Endothelial cell (in vitro differentiated cells): ENCODE results near the gene HELZ2. TPM values are rescaled to one million over a fixed set of nuclear protein-coding genes. Genes with fewer than 3 reads are reported as not detected.

Experiments
- DNase-seq: peaks from one replicate; pipeline ENCODE4 v3.0.0; 2021; ENCODE audit warnings: low spot score
- H3K27ac Mint-ChIP-seq: one replicate; pipeline ENCODE4 v1.8.0; 2021; ENCODE audit warnings: mixed read lengths, inconsistent platforms; ENCODE audit not compliant: unreplicated experiment
- H3K27me3 Mint-ChIP-seq: one replicate; pipeline ENCODE4 v1.8.0; 2021; ENCODE audit warnings: mild to moderate bottlenecking, moderate library complexity, mixed read lengths, inconsistent platforms; ENCODE audit not compliant: unreplicated experiment
- H3K36me3 Mint-ChIP-seq: one replicate; pipeline ENCODE4 v1.8.0; 2021; ENCODE audit warnings: mild to moderate bottlenecking, low read depth, mixed read lengths, inconsistent platforms; ENCODE audit not compliant: unreplicated experiment
- H3K4me1 Mint-ChIP-seq: one replicate; pipeline ENCODE4 v1.8.0; 2021; ENCODE audit warnings: mild to moderate bottlenecking, mixed read lengths, inconsistent platforms; ENCODE audit not compliant: unreplicated experiment
- H3K4me3 Mint-ChIP-seq: one replicate; pipeline ENCODE4 v1.8.0; 2021; ENCODE audit warnings: mild to moderate bottlenecking, mixed read lengths, inconsistent platforms; ENCODE audit not compliant: unreplicated experiment
- H3K9me3 Mint-ChIP-seq: one replicate; pipeline ENCODE4 v1.8.0; 2021; ENCODE audit warnings: mixed read lengths, inconsistent platforms; ENCODE audit not compliant: unreplicated experiment
- total RNA-seq: library from RNA; stranded (reverse); fragmentation: NEBNext Ultra II Directional; extraction: Animal tissue kit (Norgen Biotek cat#: 25700); gene quantifications from one replicate; pipeline ENCODE4 v1.2.1, GENCODE V29; 2021; ENCODE audit not compliant: unreplicated experiment
- TF ChIP-seq, protein P1 (sequence below): fragments of 200-600 bp; sonication (generic); IDR thresholded peaks from one replicate; pipeline ENCODE4 v1.5.0; 2021; ENCODE audit warnings: antibody characterized with exemption; ENCODE audit not compliant: unreplicated experiment

Gene HELZ2
- total RNA-seq, 1 donor from 2014 or later, result 15.3 TPM

DNA sequence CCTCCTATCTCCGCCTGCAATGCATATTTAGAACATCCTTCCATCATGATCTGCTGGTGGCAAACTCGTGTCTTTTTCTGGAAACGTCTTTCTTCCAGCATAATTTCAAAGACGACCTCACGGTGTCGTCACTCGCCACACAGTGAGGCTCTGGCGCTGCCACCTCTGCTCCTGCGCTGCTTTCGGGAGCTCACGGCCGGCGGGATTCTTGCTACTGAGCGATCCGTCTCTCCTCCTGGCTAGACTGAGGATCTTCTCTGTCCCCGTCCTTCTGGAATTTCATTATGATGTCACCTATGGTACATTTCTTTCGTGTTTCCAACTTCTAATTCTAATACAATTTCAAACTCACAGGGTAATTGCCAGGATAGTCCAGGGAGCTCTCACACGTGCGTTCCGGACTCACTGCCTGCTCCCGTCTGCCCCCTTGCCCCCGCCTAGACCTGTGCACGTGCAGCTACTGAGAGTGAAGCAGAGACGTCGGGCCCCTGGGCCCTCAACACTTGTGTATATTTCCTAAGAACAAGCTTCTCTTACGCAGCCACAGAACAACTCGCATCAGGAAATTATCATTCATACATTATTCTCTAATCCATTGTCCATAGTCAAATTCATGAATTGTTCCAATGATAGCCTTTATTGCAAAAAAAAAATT lies 25.5 kb upstream of the HELZ2 start:
- Mint-ChIP-seq H3K27ac (no peak overlapping the region), H3K4me3 (peak overlapping the region; percentile 47), H3K36me3 (peaks cover 21% of the 10 kb centered on the region), H3K27me3 (peaks cover 4% of the 10 kb centered on the region), H3K4me1 (no peaks in the 10 kb centered on the region), H3K9me3 (no peaks in the 10 kb centered on the region)
- no peak for DNase-seq
- TF ChIP-seq, protein P1, sequence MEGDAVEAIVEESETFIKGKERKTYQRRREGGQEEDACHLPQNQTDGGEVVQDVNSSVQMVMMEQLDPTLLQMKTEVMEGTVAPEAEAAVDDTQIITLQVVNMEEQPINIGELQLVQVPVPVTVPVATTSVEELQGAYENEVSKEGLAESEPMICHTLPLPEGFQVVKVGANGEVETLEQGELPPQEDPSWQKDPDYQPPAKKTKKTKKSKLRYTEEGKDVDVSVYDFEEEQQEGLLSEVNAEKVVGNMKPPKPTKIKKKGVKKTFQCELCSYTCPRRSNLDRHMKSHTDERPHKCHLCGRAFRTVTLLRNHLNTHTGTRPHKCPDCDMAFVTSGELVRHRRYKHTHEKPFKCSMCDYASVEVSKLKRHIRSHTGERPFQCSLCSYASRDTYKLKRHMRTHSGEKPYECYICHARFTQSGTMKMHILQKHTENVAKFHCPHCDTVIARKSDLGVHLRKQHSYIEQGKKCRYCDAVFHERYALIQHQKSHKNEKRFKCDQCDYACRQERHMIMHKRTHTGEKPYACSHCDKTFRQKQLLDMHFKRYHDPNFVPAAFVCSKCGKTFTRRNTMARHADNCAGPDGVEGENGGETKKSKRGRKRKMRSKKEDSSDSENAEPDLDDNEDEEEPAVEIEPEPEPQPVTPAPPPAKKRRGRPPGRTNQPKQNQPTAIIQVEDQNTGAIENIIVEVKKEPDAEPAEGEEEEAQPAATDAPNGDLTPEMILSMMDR, result no peak

DNA sequence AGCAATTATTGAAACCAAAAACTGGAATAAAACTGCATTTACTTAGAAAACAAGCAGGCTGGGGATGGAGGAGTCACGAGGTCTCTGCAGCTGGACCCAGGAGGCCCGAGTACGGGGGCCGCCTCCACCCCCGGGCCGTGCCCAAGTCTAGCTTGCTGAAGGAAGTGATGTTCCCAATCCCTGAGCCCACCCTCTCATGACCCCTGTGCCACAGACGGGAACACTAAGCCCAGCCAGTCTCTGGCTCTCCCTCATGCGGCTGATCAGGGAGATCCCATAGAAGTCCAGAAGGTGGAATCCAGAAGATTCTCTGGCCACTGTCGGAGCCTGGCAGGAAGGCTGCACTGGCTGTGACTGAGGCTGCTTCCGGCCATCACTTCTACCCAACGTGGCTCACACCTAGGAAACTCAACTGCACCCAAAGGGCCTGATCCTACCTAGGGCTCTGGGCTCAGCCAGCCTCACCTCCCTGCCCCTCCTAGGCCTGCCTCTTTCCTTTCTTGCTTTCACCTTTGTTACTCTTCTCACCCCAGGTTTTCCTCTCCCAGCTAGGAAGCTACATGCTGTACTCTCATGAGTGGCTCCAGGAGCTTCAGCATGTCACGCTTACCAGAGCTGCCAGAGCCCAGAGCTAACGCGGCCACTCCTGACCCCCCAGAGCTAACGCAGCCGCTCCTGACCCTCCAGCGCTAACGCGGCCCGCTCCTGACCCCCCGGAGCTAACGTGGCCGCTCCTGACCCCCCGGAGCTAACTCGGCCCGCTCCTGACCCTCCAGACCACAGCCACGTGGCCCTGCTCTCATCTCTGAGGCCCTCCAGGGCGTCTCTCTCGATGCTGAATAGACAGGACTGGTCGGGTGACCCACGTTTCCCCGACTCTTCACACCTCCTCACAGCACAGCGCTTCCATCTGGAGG lies 24.7 kb upstream of the HELZ2 start:
- Mint-ChIP-seq H3K4me1 (no peaks in the 10 kb centered on the region), H3K9me3 (no peaks in the 10 kb centered on the region), H3K27ac (no peak overlapping the region), H3K36me3 (peaks cover 21% of the 10 kb centered on the region), H3K27me3 (peaks cover 3% of the 10 kb centered on the region), H3K4me3 (peak overlapping the region; percentile 51)
- TF ChIP-seq, protein P1, result no peak
- DNase-seq, result no peak

DNA sequence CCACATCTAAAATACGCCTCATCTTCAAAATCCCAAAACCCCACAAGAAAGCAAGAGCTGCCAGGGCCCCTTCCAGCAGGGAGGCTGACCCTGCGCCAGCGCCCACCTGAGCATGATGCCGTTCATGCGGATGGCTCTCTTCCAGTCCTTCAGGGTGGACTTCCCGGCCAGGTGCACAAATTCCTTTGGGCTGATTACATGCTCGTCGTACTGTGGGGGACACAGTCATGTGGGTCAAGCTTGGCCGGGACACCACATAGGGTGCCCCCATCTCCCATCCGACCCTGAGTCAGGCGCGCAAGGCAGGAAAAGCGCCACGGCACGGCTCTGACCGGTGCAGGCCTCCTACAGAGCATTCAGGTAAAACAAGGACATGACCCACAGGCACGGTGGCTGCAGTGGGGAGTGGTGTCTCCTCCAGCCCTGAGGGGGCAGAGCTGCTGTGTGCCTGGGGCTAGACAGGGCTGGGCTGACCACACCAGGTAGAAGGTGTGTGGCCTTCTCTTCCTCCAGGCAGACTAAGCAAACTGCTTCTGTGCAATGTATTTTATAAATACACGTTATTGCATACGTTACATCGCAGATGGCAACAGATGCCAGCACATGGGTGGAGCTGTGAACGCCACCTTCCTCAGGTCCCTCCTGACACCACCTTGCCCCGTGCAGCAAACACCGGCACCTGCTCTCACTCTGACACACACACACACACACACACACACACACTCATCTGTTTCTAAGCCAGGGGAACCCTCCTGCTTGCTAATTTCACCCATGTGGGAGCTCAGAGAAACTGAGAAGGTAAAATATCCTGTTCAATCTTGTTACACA lies 23.8 kb upstream of the HELZ2 start:
- no peak for DNase-seq
- peaks cover 6% of the 10 kb centered on the region for H3K27me3 Mint-ChIP-seq
- H3K9me3 Mint-ChIP-seq, result no peaks in the 10 kb centered on the region
- no peaks in the 10 kb centered on the region for H3K4me1 Mint-ChIP-seq
- TF ChIP-seq, protein P1, result no peak
- H3K27ac Mint-ChIP-seq, result no peak overlapping the region
- H3K4me3 Mint-ChIP-seq, result peak overlapping the region; percentile 51
- H3K36me3 Mint-ChIP-seq, result peaks cover 24% of the 10 kb centered on the region

DNA sequence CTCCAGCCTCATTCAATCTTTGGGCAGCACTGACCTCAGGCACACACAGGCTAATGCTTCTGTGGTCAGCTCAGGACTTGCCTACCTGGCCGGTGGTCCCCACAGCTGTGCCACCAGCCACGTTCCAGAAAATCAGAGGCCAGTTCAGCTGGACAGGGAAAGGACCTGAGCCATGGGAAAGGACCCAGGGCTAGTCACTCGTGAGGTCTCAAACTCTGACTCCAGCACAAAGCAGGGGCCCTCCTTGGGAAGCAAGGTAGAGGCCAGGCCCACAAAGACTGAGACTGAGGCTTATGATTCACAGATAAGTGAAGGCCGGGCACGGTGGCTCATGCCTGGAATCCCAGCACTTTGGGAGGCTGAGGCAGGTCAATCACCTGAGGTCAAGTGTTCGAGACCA lies 22.4 kb upstream of the HELZ2 start:
- H3K4me1 Mint-ChIP-seq, result no peaks in the 10 kb centered on the region
- TF ChIP-seq, protein P1, result no peak
- no peak overlapping the region for H3K4me3 Mint-ChIP-seq
- peaks cover 4% of the 10 kb centered on the region for H3K27me3 Mint-ChIP-seq
- DNase-seq, result no peak
- H3K27ac Mint-ChIP-seq, result no peak overlapping the region
- H3K36me3 Mint-ChIP-seq, result peaks cover 18% of the 10 kb centered on the region
- no peaks in the 10 kb centered on the region for H3K9me3 Mint-ChIP-seq
